ENCODE results near the gene BICRA. TPM values are rescaled to one million over a fixed set of nuclear protein-coding genes. Genes with fewer than 3 reads are reported as not detected.

The BICRA gene
- total and polyA plus RNA-seq, 2 donors from 2014 or later: 3.2 to 14.7 TPM

DNA sequence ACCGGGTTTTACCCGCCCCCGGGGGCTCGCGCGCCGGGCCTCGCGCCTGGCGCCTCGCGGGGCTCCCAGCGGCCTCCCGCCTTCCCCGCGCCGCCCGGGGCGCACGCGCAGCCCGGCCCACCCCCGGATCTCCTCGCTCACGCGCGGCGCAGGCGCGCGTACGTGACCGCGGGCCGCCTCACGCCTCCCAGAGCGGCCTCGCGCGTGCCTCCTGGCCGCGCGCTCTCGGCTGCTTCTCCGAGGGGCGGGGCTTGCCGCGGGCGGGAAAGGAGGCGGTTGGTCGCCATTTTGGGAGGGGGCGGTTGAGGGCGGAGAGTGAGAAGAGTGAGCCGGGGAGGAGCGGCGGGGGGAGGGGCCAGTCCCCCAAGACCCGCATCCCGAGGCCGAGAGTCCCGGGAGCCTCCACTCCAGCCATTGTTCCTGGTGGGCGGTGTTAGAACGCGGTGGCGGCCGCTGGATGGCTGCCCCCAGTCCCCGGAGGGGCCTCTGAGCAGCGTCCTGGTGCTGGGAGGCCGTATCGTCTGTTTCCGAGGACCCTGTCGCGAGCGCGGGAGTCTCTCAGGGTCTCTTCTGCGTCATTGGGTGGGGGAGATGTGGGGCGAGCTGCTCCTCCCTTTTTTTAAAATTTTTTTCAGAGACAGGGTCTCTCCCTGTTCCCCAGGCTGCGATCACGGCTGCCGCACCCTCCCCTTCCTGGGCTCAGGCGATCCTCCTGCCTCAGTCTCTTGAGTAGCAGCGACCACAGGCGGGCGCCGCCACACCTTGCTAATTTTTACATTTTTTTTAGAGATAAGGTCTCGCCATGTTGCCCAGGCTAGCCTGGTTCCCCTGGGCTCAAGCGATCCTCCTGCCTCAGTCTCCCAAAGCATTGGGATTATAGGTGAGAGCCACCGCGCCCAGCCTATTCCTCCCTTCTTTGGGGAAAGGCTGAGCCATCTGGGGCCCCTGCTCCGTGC, 35.6 kb upstream of the BICRA start, which contains the start of gene ZNF541:
TSS of gene ZNF541 (minus strand) at position 78 of the 956 bp plus-strand sequence. CDS start 17,292 bp downstream, outside the sequence.
- H3K9me3 ChIP-seq (ENCODE audit: control insufficient read depth in 2 of 3, insufficient read depth in 1 of 3, low read length in 3 of 3): no peaks in the 10 kb centered on the region
- TF ChIP-seq, protein P1, sequence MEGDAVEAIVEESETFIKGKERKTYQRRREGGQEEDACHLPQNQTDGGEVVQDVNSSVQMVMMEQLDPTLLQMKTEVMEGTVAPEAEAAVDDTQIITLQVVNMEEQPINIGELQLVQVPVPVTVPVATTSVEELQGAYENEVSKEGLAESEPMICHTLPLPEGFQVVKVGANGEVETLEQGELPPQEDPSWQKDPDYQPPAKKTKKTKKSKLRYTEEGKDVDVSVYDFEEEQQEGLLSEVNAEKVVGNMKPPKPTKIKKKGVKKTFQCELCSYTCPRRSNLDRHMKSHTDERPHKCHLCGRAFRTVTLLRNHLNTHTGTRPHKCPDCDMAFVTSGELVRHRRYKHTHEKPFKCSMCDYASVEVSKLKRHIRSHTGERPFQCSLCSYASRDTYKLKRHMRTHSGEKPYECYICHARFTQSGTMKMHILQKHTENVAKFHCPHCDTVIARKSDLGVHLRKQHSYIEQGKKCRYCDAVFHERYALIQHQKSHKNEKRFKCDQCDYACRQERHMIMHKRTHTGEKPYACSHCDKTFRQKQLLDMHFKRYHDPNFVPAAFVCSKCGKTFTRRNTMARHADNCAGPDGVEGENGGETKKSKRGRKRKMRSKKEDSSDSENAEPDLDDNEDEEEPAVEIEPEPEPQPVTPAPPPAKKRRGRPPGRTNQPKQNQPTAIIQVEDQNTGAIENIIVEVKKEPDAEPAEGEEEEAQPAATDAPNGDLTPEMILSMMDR (IDR thresholded peaks at IDR 0.05; ENCODE audit: borderline replicate concordance, extremely low read depth, insufficient read depth): no peak
- H3K27me3 ChIP-seq (ENCODE audit: control insufficient read depth, insufficient read depth, low read length): no peaks in the 10 kb centered on the region
- no peak within 1 kb of the TSS for H3K4me3 ChIP-seq (ENCODE audit: low read length in 3 of 3)
- H3K36me3 ChIP-seq (ENCODE audit: control insufficient read depth in 2 of 3, insufficient read depth in 3 of 3, low read length in 3 of 3): no peaks in the 10 kb centered on the region
- DNase-seq (peak; percentile 66 to 88 (median 83)), FAIRE-seq (no peak)
- H3K4me1 ChIP-seq (ENCODE audit: control insufficient read depth in 2 of 3, insufficient read depth in 2 of 3, low read depth in 1 of 3, low read length in 3 of 3): no peaks in the 10 kb centered on the region
- intact Hi-C loops (cut with DNase I): no loop called here
- no peak within 1 kb of the TSS for H3K27ac ChIP-seq (ENCODE audit: low read depth in 2 of 2, low read length in 2 of 2)
- no peak within 1 kb of the TSS for H3K9ac ChIP-seq (ENCODE audit: low read length in 3 of 3)

DNA sequence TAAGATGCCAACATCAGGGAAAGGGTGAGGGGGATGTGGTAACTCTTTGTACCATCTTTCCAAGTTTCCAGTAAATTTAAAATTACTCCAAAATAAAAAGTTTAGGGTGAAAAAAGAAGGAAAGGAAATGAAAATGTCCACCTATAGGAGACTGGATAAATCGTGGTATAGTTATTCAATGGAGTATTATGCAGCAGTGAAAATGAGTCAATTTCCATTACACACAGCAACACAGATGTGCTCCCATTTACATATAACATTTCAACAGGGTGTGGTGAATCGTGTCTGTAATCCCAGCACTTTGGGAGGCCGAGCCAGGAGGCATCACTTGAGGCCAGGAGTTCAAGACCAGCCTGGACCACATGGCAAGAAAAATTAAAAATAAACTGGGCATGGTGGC, 28.5 kb upstream of the BICRA start:
- FAIRE-seq (no peak), DNase-seq (no peak)
- no peaks in the 10 kb centered on the region for H3K27me3 ChIP-seq (ENCODE audit: control insufficient read depth, insufficient read depth, low read length)
- H3K27ac ChIP-seq (ENCODE audit: low read depth in 2 of 2, low read length in 2 of 2): no peak overlapping the region
- TF ChIP-seq, protein P1 (IDR thresholded peaks at IDR 0.05; ENCODE audit: borderline replicate concordance, extremely low read depth, insufficient read depth): no peak
- intact Hi-C loops (cut with DNase I): no loop called here
- H3K9me3 ChIP-seq (ENCODE audit: control insufficient read depth in 2 of 3, insufficient read depth in 1 of 3, low read length in 3 of 3): no peaks in the 10 kb centered on the region
- H3K4me3 ChIP-seq (ENCODE audit: low read length in 3 of 3): no peak overlapping the region
- H3K9ac ChIP-seq (ENCODE audit: low read length in 3 of 3): no peak overlapping the region
- H3K36me3 ChIP-seq (ENCODE audit: control insufficient read depth in 2 of 3, insufficient read depth in 3 of 3, low read length in 3 of 3): no peaks in the 10 kb centered on the region
- peaks cover 0 to 2% (median 0%) of the 10 kb centered on the region in 3 donors for H3K4me1 ChIP-seq (ENCODE audit: control insufficient read depth in 2 of 3, insufficient read depth in 2 of 3, low read depth in 1 of 3, low read length in 3 of 3)

DNA sequence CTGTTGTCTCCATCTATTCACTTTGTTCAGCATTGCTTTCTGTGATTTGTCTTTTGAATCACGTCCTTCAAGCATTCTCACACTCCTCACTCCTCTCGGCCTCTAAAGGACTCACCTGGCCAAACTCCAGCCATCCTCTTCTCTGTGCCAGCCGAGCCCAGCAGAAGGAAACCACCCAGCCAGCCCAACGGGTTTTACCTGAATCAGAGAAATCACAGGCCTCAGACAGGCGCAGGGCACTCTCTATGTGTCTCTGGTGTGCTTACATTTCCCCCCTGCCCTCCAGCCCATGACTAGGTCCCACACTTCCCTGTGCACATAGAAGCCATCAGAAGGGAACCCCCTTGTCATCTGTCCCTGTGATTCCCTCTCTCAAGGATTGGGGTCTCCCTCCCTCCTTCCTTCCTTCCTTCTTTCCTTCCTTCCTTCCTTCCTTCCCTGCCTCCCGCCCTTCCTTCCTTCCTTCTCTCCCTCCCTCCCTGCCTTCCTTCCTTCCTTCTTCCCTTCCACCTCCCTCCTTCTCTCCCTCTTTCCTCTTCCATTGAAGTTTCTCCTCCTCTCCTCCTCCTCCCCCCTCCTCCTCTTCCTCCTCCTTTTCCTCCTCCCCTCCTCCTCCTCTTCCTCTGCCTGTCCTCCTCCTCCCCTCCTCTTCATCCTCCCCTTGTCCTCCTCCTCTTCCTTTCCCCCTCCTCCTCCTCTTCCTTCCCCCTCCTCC, 27.2 kb upstream of the BICRA start:
- Histone ChIP-seq H3K4me1 (ENCODE audit: control insufficient read depth in 2 of 3, insufficient read depth in 2 of 3, low read depth in 1 of 3, low read length in 3 of 3) (peaks cover 0 to 2% (median 0%) of the 10 kb centered on the region in 3 donors), H3K9me3 (ENCODE audit: control insufficient read depth in 2 of 3, insufficient read depth in 1 of 3, low read length in 3 of 3) (peaks cover 0 to 6% (median 4%) of the 10 kb centered on the region in 3 donors), H3K27ac (ENCODE audit: low read depth in 2 of 2, low read length in 2 of 2) (no peak overlapping the region), H3K36me3 (ENCODE audit: control insufficient read depth in 2 of 3, insufficient read depth in 3 of 3, low read length in 3 of 3) (no peaks in the 10 kb centered on the region), H3K9ac (ENCODE audit: low read length in 3 of 3) (no peak overlapping the region), H3K27me3 (ENCODE audit: control insufficient read depth, insufficient read depth, low read length) (no peaks in the 10 kb centered on the region), H3K4me3 (ENCODE audit: low read length in 3 of 3) (no peak overlapping the region)
- FAIRE-seq: no peak
- peak in 1 of 5 donors; percentile 26 for DNase-seq
- TF ChIP-seq, protein P1 (IDR thresholded peaks at IDR 0.05; ENCODE audit: borderline replicate concordance, extremely low read depth, insufficient read depth): no peak
- intact Hi-C loops (cut with DNase I): no loop called here
